Uterus (tissue), 2 donors: Measurements from ENCODE around the gene ZNF101.

Source experiments
- CTCF ChIP-seq, 4 experiments: fragments of 200-600 bp in 2 of 4; fragments of 450-650 bp in 2 of 4; sonication (generic) in 2 of 4; IDR thresholded peaks; one replicate each; pipeline ENCODE4 v1.5.1; 2016 to 2019; ENCODE audit warnings: antibody characterized with exemption in 4 of 4, mild to moderate bottlenecking in 2 of 4, moderate library complexity in 1 of 4
- POLR2A ChIP-seq, 2 donors: fragments of 450-650 bp; IDR thresholded peaks; one replicate each; pipeline ENCODE4 v1.6.1; 2016; ENCODE audit warnings: antibody characterized with exemption in 2 of 2, mild to moderate bottlenecking in 1 of 2, moderate library complexity in 1 of 2

GRCh38 chr19:19634516-19635312 is 33.9 kb upstream of the ZNF101 start:
- TF ChIP-seq POLR2A (IDR thresholded peaks at IDR 0.05) (no peak), CTCF (IDR thresholded peaks at IDR 0.05) (no peak)
